ENCODE data around the gene TNFSF11. TPM values are rescaled to one million over a fixed set of nuclear protein-coding genes. Genes with fewer than 3 reads are reported as not detected.
A peak's percentile ranks its signal among the peaks of the same experiment; 100 is the strongest.
"Not testable (repeated sequence)": the region's sequence is repeated elsewhere in the genome, so short reads cannot be mapped to it uniquely, and the experiment has no call there.

TNFSF11 gene
- total RNA-seq, 1 experiment from 2014 or later: not detected

DNA sequence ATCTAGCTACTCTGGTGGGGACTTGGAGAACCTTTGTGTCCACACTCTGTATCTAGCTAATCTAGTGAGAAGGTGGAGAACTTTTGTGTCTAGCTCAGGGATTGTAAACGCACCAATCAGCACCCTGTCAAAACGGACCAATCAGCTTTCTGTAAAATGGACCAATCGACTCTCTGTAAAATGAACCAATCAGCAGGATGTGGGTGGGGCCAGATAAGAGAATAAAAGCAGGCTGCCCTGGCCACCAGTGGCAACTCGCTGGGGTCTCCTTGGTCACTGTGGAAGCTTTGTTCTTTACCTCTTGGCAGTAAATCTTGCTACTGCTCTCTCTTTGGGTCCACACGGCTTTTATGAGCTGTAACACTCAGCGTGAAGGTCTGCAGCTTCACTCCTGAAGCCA is 13.6 kb upstream of the TNFSF11 start:
- DNase-seq (ENCODE audit: low read depth): not testable (repeated sequence)

DNA sequence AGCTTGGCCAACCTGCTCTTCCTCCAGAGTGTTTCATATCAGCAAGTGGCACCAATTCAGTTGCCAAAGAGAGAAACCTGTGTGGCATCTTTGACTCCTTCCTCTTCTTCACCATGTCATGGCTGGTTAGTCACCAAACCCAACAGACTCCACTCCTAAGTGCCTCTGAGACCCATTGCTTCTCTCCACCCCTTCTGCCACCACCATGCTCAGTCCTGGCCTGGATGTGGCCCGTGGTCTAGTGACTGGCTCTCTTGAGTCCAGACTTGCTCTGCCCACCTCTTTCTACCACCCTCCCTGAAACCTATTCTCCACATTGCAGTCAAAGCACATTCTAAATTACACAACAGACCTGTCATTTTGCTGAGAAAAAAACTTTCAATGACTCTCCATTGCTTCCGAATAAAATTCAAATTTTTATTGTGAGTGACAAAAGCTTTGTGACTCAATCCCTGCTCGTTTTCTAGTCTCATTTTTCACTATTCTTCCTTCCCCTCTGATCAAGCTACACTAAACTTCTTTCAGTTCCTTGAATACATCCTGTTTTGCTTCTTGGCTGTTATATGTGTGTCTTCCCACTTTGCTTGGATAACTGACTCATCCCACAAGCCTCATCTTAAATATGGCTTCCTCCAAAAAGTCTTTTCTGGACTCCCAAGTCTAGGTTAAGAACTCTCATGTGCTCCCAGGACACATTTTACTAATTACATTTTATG is 12.0 kb upstream of the TNFSF11 start:
- DNase-seq (ENCODE audit: low read depth): no peak

DNA sequence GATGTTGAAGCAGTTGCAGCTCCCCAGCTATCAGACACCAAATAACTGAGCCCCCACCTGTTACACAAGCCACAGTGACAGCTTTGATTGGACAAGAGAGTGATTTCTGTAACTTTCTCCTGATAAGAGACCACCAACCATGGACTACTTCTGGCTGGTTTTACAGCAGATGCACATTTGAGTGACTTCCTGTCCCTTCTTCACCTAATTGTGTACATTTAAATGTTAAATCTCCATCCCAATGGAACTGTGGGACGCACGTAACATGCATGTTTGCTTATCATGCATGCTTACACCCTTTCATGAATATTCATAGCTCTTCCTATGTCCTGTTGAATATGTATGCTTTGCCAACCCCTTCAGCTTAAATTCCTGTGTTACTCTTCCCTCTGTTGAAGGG is 6.0 kb upstream of the TNFSF11 start:
- DNase-seq (ENCODE audit: low read depth): no peak

DNA sequence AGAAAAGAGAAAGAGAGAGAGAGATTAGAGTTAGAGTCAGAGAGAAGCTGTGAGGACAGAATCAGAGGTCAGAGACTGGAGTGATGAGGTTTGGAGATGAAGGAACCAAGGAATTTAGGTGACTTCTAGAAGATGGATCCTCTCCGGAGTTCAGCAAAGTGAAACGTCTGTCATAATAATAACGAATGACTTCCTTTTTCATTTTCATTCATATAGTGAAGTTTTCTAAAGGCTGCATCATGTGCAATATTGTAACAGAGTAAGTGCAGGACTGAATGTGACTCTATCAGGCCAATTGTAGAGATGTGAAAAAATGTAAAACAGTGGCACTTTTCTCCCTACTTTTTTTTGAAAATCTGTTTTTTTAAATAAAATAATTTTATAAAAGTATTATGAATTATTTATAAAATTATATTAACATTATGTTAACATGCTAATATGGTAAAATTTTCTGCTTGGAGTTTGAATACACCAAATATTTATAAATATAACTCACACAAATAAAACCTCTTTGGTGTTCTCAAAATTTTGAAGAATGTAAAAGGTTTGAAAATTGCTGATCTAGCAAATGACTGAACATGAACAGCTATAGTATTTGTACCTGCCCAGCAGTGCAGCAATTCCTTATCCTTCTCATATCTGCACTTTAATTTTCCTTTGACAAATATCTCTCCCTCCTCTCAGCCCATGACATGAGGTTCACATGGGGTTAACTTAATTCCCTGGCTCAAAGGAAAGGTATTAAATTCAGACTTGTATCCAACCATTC is 4.2 kb upstream of the TNFSF11 start:
- DNase-seq (ENCODE audit: low read depth): no peak

DNA sequence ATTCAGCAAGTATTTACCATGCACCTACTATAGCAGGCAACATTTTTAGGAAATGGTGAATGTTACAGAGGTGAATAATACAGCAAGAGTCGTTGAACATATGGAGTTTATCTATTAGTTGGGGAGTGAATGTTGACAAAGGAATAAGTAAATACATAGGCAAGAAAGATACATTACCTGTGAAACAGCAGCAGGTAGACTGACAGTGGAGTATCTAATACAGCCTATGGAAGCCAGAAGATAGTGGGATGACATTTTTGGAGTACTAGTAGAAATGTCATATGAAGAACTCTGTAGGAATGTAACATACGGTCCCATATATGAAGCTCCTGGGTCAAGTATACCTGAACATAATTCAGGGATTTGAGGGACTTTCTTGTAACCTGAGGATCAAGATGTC is 2.1 kb upstream of the TNFSF11 start:
- DNase-seq (ENCODE audit: low read depth): no peak

DNA sequence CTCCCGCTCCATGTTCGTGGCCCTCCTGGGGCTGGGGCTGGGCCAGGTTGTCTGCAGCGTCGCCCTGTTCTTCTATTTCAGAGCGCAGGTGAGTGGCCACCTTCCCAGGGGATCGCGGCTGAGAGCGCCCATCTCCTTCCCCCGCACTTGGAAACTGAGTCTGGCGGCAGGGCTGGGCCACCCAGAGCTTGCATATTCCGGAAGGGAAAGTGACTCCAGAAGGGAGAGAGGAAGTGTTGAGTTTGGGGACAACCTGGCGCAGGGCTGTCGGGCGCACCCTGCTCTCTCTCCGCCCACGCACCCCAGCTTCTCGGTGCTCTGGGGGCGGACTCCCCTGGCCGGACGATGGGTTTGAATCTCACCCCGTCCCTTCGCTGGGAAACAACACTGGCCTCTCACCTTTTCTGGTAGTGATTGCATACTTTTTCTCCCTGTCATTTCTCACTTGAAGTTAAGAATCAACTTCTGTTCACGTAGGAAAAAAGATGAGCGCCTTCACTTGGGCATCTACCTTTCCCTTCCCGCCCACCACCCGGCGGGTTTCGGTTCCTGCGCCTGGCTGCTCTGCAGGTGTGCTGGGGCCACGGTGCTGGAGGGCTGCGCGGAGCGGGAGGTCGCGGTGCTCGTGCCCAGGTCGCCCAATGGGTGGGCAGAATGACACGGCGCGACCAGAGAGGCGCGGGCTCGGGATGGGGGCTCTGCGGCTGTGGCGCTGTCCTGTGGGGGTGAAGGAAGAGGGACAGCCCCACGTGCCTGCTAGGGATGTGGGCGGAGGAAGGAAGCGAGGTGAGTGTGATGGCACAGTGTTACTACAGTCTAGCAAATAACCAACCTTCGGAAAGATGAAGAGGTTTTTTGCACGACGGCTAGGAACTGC is 721 bp downstream of the TNFSF11 start:
- no peak for DNase-seq (ENCODE audit: low read depth)

DNA sequence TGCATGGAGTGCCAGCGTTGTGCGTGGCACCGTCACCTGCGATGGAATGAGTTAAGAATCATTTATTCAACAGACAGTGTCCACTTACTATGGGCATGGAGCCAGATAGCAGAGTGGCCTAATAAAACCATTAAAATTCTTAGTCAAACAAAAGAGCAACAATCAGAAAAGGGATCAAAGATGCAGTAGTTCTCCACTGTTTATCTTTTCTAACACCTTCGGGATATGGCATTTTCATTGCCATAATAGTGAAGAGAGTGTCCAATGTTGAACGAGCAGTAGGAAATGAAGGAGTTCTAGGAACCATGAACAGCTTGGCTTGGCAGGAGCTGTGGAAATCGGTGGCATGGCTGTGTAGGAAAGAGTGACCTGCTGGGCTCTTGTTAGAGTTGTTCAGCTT is 2.0 kb downstream of the TNFSF11 start:
- DNase-seq (ENCODE audit: low read depth): no peak

DNA sequence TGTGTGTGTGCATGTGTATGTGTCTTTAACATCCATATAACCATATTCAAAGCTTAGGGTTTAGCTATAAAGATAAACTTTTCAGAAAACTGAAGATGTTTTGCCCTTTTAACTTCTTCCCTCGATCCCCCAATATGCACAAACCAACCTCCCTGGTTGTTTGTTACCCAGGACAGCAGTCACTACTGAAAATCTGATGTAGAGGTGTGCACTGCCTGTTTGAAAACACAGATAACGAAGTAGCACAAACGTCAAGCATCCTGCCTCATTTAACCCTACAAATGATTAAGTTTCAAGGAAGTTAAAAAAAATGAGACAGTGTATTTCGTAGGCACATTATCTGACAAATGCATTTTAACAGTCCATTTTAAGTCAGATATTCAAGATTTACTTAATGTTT is 3.6 kb downstream of the TNFSF11 start:
- no peak for DNase-seq (ENCODE audit: low read depth)

DNA sequence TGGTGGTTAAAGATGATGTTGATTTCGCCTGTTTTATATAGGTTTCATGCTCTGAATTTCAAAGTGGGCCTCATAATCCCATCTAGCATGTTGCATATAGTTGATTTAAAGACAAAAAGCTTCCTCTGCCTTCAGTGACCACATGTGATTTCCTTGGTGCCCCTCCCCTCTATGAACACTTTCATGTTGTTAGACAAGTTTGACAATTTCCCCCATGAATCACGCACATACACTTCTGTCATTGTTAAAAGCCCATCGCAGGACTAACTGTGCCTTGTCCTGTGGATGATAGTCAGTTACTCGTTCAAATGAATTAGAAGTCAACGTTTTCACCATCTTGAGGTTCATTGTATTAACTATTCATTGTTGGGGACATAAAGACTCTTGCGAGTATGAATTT is 6.7 kb downstream of the TNFSF11 start:
- no peak for DNase-seq (ENCODE audit: low read depth)

DNA sequence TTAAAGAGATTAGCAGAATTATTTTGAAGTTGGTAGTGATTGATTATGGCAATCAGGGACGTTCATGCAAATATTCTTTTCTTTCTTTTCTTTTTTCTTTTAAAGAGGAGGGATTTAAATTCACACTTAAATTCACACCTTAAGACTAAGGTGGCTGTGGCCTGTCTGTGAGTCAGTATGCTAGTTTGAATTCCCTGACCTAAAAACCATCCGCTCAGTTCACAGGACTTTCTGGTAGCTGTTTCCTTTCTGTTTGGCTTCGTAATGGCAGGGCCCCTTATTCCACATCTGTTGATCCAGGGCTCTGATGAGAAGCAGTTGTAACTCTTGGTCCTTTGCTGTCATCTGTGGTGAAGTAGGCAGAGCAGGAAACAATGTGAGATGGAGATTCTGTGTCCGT is 7.5 kb downstream of the TNFSF11 start:
- no peak for DNase-seq (ENCODE audit: low read depth)

DNA sequence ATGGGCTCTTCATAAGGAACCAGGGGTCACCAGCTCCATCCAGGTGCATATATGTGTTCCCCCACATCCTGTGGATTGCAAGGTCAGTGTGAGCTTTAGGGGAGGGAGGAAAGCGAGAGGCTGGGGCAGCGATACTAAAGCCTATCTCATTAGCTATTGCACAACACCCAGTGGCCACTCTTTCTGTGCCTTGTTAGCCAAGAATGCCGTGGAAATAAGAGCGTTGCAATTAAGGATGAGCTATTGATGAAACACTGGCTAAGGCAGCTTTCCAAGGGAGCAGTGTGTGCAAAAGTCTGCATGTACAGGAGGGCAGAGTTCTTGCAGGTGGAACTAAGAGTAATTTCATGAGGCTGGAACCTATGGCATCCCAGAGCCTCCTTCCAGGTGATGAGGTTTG is 17.6 kb downstream of the TNFSF11 start:
- DNase-seq (ENCODE audit: low read depth): no peak

DNA sequence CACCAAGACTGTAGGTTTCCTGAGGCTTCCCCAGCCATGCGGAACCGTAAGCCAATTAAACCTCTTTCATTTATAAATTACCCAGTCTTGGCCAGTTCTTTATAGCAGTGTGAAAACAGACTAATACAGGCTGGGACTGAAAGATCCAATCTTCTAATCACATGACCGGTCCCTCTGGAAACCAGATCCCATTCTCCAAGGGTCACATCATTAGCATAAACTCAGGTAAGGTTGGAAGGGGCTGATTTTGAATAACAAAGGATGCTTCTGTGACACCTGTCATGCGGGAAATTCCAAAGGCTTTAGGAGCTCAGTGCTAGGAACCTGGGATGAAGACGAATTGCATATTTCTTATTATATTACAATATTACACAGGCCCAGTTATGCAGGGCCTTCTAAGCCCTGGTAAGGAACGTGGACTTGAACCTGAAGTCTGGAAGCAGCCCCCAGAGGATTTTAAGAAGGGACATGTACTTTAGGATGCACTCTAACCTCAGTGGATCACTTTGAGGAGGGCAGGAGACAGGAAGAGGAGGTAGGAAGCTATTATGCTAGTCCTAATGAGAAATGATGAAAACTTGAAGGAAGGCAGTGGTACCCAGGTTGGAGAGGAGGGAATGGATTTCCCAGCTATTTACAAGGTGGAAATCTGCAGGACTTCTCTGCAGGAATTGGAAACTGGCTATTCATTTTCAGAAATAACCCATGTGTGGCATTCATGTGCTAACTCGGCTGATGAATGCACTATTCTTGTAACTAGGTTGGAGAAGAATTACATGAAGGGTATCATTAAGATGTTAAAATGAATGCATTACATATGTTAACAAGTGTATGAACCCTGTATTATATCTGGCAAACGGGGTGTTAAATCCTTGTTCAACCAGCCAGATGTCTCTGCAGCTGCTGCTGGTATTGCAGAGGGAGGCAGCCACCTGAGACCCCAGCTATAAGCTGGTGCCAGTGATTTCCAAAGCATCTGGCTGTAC is 19.3 kb downstream of the TNFSF11 start:
- no peak for DNase-seq (ENCODE audit: low read depth)

DNA sequence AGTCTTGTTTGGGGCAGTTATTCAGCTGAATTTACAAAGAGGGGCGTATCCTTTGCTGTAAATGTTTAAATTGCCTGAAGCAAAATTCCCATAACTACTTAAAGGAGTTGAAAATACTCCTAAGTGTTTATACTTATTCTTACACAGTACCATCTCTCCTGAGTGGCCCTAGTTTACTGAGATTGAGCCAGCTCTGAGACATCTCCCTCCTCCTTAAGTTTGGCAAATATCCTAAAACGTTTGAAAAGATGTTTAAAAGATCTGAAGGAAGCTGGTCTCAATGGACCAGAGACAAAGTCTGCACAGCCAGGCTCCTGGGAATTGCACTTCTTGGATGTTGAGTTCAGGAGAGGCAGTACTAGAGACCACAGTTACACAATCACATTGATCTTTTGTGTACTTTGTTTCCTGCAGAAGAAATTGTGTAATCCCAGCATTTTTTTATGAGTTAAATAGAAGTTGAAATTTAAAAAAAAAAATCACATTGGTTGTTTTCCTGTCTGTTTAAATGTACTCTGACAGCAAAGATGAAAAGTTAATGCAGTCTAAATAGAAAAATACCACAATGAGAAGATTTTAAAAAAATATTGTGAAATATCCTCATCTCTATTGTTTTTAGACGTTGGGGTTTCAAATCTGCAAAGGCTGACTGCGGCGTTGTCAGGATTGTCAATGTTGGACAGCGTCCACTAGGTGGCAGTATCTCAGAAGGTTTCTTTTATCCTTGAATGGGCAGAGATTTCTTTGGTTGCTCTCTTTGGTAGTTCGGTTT is 20.7 kb downstream of the TNFSF11 start:
- DNase-seq (ENCODE audit: low read depth): peak; percentile 30

DNA sequence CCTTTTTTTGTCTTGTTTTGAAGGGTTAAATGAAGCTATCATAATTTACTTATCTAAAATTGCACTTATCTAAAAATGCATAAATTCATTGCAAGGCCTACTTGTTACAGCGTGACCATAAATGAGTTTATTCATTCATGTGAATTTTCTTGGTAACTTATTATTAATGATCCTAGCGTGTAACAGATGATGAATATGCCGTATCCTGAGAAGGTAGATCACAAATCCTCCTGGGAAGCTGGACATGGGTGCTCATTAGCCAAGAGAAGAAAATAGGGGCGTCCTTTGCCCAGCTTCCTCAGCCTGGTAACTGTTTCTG is 21.3 kb downstream of the TNFSF11 start:
- DNase-seq (ENCODE audit: low read depth): no peak

DNA sequence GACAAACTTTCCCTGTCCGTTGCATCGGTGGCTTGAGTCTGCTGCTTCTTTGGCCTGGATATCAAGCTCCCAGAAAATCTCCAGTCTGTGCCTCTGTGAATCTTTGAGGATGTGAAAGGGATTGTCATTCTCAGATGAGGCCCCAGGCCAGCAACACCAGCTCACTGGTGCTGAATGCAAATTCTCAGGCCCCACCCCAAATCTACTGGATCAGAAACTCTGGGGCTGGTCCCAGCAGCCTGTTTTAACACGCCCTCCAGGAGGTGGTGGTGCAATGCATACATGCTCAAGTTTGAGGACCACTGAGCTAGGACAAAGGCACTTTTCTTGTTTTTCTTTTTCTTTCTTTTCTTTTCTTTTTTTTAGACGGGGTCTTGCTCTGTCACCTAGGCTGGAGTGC is 23.6 kb downstream of the TNFSF11 start:
- DNase-seq (ENCODE audit: low read depth): no peak

DNA sequence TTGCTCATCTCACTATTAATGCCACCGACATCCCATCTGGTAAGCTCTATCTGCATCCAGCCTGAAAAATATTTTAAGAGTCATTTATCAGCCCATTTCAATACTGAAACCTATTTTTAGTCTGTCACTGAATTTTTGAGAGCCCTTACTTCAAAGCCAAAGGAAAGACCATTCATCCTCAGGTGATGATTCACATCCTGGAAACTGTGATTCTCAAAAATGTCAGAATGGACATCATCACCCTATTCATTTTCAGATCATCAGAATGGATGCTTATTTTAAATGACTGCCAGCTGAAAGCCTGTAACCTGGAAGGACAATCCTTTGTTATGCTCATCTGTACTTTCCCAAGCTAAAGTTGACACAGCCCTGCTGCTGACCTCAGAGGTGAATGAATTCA is 27.0 kb downstream of the TNFSF11 start:
- no peak for DNase-seq (ENCODE audit: low read depth)

DNA sequence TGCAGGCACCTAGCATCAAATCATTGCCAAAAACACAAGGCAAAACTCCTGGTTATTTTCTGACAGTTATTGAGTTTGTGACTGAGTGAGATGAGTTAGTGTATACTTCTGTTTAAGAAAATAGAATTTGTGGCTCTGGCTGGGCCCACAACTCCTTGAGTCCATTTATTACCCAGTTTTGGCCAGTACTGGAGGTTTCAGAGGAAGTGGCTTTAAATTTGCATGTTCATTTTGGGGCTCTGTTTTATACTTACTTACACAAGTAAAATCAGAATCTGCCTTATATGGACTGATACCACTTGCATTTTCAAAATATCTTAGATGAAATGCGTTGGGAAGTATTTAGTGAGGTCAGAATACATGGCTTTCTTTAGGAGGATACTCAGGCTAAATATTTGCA is 29.0 kb downstream of the TNFSF11 start:
- no peak for DNase-seq (ENCODE audit: low read depth)

DNA sequence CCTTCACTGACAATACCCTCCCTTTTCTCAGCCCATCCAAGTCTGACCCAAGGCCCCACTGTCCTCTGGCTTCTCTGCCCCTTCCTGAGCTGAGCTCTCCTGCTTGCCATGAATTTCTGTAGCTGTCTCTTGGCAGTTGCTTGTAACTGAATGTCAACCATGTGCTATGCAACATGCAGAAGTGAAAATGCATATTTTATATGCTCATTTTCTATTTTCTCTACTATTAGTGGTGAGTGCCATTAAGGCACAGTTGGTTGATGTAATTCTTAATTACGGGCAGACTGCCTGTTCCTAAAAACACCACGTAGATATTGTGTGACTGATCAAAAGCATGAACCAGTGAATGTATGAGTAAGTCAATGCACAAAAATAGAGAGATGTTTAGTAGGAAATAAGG is 29.6 kb downstream of the TNFSF11 start:
- no peak for DNase-seq (ENCODE audit: low read depth)

DNA sequence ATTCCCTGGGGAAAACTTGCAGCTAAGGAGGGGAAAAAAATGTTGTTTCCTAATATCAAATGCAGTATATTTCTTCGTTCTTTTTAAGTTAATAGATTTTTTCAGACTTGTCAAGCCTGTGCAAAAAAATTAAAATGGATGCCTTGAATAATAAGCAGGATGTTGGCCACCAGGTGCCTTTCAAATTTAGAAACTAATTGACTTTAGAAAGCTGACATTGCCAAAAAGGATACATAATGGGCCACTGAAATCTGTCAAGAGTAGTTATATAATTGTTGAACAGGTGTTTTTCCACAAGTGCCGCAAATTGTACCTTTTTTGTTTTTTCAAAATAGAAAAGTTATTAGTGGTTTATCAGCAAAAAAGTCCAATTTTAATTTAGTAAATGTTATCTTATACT is 33.6 kb downstream of the TNFSF11 start:
- DNase-seq (ENCODE audit: low read depth): no peak

DNA sequence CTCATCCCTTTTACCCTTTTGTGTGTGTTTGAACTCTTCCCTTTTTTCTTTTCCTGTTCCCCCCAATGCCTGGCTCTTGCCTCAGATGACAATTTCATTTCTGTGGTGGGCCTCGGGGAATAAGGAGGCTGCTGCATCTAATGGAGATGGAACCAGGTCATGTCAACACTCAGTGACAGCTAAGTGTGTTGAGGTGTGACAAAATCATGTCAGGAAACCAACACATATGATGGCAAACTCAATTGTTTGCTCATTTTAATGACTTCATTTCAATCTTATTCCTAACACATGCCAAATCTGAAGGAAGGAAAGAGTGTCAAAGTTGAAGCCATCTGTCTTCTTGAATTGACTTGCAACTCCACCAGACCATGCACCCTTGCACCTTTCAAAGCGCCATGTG is 36.7 kb downstream of the TNFSF11 start:
- no peak for DNase-seq (ENCODE audit: low read depth)

Measured in Daoy (cell line).